SIG-M5 treated with dmso at 0.1 percent for 504 hours (cell line): Measurements from ENCODE around the gene GRXCR2.
A peak's percentile ranks its signal among the peaks of the same experiment; 100 is the strongest.
"Not testable (repeated sequence)": the region's sequence is repeated elsewhere in the genome, so short reads cannot be mapped to it uniquely, and the experiment has no call there.

ENCODE experiments used
- DNase-seq: peaks from one replicate; lab custom pipeline; 2025; ENCODE audit not compliant: unreplicated experiment; lab: John Stamatoyannopoulos, UW

The GRXCR2 gene, protein sequence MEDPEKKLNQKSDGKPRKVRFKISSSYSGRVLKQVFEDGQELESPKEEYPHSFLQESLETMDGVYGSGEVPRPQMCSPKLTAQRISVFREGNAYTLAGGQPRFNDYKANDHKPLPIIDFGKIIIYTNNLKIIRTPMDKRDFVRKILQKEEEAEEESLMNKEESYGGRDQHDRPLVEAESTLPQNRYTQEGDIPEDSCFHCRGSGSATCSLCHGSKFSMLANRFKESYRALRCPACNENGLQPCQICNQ

DNA sequence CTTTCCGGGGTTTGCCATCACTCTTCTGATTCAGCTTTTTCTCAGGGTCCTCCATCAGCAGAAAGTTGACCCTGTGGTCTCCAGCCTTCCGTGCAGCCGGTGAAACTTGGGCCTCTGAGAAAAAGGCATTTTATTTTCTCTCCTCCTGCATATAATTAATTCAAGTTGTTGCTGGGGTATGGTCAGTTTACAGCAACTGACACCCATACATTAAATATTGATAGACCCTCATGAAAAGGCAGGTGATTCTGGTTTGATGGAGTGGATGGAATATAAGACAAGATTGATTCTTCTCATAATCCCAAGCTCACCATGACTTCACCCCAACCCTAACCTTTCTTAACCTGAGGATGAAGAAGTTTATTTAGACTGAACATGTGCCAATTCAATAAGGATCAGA, at the start of gene GRXCR2:
Gene GRXCR2, minus strand, starts transcription at position 101 of the 400 bp plus-strand sequence. Its CDS starts 46 bp downstream, at position 55.
- DNase-seq: no peak

DNA sequence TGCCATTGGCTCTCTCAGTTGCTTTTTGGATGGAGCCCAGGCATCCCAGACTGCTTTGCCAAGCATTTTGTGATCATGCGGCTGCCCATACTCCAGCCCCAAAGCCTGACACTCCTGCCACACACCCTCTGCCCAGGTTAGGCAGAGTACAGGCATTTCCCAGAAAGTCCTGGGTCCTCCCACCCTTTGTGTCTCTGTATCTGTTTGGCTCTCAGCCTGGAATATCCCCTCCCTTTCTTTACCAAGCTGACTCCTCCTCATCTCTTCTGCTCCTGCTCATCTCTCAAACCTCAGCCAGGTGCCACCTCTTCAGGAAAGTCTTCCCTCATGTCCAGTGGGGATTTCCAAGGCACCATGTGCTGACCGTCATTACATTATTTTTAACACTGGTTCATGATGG, 49.2 kb upstream of the GRXCR2 start:
- DNase-seq: no peak

DNA sequence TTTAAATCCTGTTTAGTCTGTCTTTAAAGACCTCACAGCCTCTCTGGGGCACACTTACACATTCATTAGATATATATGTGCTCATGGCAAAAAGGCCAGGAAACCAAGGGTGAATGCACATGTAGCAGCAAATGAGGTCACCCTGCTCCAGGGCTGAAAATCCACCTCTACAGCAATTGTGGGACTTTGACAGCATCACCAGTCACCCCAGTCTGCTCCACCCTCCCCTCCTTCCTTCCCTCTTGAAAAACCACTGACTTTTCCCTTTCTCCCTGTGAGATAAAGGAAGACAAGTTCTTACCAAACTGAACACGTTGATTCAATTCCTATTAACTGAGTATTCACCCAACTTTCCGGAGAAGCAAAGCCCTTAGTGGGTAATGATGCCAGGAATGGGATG, 48.4 kb upstream of the GRXCR2 start:
- no peak for DNase-seq

DNA sequence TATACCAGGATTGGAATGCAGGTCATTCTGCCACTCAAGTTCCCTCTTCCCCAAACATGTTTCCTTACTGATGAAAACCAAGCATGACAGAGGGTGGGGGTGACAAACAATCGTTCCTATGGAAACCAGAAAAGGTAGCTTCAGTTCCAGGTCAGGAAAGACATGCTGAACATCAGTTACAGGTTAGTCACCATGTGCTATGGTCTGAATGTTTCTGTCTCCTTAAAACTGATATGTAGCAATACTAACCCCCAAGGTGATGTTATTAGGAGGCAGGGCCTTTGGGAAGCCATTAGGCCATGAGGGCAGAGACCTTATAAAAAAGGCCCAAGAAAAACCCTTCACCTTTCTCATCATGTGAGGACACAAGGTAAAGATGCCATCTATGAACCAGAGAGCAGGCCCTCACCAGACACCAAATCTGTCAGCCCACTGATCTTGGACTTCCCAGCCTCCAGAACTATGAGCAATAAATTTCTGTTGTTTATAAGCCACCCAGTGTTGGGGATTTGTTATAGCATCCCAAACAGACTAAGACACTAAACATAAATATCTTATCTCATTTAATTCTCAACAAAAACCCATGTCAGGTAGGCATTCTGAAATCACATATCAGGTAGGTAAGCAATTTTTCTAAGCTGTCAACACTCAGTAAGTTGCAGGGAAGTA, 47.9 kb upstream of the GRXCR2 start:
- no peak for DNase-seq

DNA sequence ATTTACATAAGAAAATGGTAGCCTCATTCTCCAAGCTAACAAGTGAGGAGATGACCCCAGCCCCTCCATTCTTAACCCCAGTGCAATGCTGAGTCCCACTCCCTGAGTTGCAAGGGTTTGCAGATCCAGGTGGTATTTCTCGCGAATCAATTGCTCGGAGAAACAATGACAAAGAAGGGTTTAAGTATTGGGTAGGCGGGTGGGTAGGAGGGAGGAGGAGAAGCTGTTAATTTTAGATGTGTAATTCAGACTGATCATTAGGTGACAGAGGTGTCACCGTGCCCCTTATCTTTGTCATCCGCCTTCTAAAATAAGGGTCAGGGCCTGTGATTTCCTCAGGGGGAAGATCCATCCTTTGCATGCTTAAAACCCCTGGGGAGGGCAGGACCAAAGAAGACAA, 46.6 kb upstream of the GRXCR2 start:
- no peak for DNase-seq

DNA sequence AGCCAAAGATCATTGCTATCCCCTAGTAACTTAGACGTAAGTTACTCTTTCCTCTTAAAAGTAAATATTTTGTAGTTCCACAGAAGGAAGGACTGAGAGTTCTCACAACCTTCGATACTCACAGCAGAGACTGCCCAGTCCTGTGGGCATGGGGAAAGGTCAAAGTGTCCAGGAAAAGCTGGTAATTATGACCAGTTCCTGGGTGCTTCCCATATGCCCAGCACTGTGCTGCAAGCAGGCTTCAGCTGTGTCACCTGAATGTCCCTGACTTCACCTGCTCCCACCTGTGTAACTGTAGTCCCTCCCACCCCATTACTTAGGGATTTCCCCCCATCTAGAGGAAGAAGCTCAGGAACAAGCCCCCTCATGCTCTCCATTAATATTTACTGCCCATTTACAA, 45.6 kb upstream of the GRXCR2 start:
- no peak for DNase-seq

DNA sequence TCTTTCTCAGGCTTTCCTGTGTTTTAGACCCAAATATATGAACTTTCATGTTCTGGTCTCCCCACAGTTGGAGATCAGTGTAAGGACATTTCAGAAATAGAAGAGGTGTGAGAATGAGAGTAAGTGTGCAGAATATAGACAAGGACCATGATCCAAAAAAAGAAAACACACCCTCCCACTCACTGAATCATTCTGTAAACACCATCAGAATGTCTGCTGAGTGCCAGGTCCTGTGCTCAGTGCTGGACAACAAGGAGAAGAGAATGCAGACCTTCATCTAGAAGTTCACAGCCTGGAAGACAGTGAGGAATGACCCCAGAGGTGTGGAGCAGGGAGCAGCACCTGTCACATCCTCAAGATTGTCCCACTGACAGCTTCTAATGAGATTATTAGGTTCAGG, 44.5 kb upstream of the GRXCR2 start:
- no peak for DNase-seq

DNA sequence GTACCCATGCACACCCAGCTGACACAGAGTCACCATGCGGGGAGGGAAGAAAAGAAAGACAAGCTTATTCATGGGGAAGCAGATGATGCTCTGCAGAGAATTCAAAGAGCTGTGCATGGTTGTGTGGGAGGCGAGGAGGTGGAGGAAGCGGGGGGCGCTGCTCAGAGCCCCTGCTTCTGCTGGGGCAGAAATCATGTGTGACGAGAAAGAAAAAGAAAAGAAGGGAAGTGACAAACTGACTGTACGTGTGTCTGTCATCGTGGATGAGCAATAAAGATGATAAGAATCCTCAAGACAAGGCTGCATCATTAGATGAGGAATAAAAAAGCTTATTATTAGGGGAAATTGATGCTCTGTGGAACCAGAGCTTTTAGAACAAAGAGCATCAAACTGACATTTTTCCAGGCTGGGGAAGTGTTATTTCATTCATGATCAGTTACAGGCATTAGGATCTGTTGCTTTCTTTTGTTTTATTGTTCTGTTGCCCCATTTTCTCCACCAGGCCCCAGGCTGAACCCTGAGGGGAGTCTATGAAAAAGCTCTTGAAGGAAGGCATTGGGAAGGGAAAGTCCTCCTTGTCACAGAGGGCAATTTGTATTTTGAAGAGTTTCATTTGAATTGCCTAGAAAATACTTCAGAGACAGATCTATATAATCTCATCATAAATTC, 43.3 kb upstream of the GRXCR2 start:
- DNase-seq: no peak

DNA sequence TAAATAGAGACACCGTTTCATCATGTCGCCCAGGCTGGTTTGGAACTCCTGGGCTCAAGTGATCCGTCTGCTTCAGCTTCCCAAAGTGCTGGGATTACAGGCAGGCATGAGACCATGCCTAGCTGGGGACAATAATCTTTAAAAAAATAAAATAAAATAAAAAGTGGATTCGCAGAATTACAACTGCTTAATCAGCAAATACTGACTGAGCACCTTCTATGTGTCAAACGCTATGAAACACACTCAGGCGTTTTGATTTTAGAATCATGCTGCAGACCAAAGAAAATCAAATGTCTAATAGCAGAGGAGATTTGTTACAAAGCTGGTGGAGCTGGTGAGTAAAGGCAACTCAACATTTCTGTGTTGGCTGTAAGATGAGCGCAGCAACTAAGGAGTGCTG, 40.9 kb upstream of the GRXCR2 start:
- DNase-seq: no peak

DNA sequence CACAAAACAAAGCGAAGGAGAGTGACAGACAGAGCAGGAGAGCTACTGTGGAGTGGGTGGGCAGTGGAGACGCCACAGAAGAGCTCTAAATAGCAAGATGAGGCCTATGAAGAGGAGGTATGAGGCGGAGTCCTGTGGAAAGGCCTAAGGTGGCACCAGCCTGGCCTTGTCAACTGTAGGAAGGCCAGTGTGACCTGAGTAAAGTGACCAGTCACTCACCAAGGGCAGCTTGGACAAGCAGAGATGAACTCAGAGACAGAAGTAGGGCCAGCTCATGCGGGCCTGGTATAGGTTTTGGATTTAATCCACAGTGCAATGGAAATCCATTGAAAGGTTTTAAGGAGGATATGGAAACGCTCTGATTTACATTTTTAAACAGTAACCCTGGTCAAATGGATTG, 39.8 kb upstream of the GRXCR2 start:
- no peak for DNase-seq

DNA sequence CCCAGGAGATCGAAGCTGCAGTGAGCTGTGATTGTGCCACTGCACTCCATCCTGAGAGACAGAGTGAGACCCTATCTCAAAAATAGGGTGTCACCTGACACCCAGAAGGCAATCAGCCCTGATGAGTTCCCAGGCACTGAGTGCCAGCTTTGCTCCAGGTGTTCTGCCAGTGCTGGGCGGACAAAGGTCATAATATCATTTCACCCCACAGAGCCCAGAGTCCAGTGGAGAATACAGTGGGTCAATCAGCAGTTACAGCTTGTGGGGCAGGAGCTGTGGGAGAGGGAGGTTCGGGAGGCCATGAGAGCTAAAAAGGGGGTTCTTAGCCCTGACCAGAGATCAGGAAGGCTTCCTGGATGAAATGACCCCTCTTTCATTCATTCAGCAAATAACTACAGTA, 39.2 kb upstream of the GRXCR2 start:
- no peak for DNase-seq

DNA sequence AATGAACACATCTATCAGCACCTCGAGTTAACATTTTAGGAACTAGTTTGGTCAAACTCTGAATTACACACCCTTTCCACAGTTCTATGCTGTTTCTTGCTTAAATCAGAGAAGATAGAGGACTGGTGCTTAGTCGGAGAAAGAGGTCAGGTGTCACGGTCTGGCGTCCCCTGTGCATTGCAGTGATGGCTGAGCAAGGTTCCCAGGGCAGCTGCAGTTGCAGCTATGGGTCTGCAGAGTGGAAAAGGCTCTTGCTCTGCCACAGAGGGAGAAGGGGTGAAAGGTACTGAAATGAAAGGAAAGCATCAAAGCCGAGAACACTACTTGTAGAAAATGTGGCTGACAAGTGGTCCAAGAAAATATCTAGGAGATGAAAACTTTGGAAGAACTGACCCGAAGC, 38.4 kb upstream of the GRXCR2 start:
- DNase-seq: no peak

DNA sequence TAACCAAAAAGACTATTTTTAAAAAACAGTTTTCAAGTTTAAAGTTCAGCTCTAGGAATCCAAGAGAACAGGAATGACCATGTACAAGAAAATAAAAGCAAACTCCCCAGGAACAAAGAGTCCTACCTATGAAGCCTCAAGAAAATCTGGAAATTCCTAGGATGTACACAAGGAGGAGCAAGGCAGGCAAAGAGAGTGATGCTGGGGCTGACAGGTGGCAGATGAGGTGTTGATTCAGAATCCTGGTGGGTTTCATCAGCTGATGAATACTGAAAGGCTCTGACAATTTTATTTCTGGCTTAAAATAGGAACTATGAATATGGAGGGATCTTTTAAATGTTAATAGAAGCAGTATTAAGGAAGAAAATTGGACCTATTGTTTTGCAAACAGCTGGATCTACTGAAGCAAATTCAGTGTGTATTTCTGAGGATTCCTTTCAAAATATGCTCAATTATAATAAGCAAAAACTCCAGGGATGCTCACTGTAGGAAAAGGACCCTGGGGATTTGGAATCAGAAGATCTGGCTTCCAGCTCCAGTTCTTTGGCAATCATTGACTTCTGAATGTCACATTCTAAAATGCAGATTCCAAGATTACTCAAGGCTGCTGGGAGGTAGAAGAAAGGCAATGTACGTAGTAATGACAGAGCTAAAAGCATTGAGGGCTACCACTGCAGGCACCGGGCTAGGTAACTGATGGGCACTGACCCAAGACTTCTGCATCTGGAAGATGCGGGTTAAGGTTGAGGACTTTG, 35.6 kb upstream of the GRXCR2 start:
- no peak for DNase-seq

DNA sequence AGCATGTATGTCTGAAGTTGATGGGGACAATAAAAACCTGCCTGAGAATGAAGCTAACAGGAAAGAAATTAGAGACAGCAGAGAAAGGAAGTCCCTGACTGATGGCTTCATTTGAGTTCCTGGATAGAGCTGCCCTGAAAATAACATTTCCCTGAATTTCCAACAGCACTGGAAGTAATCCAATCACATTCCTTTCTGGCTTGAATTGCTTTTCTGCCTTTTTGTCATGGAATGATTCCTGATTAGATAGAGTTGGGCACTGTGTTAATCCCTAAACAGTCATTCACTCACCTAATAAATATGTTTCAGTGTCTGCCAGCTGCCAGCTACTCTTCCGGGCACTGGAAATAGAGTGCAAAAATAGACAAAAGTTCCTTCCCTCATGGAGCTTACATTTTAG, 33.6 kb upstream of the GRXCR2 start:
- DNase-seq: no peak

DNA sequence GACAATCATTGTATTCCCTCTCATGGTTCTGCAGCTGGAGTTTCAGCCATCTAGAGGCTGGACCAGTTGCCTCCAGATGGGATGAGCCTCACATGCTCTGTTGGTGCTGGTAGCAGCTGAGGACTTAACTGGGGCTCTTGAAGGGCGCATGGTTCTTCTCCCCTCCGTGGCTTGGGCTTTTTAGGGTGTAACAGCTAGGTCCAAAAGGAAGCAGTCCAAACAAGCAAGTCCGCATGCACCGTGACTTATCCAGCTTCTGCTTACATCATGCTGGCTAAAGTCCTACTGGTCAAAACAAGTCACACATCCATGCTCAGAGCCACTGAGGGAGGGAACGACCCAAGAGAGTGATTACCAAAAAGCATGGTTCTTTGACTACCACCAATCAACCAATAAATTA, 31.9 kb upstream of the GRXCR2 start:
- DNase-seq: no peak

DNA sequence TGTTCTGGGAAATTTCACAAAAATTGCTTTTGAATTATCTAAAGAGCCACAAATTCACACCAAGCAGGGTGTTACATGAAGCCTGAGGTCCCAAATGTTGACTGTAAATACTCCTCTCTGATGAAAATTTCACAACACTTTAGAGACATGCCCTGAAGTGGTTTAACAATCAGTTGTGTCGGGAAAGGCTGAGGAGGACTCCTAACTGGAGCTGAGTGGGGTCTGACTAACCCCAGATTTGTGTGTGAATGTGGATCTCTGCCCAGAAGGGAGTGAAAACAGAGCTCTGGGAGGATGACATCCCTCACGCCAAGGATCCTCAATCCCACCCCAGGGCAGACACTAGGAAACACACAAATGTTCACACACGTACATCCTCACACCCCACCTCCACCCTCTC, 31.1 kb upstream of the GRXCR2 start:
- no peak for DNase-seq

DNA sequence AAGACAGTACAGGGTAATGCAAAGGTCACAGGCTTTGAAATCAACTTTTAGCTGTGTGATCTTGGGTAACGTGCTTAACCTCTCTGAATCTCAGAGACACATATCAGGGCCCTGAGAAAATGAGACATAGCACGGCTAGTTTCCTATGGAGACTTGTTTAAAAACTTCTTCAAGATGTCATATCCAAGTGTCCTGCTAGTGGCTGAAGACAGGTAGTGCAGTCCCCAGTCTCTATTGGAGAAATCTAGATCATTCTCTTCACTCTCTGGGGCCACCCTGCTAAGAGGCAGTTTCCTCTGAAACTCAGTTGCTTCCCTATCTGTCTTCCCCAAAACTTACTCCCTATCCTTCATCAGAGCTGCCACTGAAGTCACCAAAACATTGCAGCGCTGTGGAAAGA, 30.3 kb upstream of the GRXCR2 start:
- peak; percentile 38 for DNase-seq

DNA sequence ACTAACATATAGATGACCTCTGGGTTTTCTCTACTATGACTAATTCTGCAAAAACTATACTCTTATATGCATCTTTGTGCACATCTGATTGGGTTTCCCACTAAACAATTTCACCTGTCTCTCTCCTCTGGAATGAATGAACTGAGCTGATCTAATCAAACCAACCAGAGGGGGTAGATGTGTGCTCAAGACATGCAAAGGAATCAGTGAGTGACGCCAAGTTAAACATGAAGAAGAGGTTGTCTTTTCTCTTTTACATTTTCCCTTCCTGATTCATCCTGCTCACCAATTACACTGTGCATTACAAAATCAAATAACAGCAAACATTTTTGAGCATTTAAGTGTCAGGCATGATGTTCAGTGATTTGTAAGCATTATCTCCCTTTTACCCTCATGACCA, 29.6 kb upstream of the GRXCR2 start:
- no peak for DNase-seq

DNA sequence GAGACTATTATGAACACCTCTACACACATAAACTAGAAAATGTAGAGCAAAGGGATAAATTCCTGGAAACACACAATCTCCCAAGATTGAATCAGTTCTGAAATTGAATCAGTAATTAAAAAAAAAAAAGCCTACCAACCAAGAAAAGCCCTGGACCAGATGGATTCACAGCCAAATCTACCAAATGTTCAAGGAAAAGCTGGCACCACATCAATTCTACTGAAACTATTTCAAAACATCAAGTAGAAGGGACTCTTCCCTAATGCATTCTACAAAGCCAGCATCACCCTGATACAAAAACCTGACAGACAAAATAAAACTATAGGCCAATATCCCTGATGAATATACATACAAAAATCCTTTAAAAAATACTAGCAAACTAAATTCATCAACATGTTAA, 25.4 kb upstream of the GRXCR2 start:
- no peak for DNase-seq

DNA sequence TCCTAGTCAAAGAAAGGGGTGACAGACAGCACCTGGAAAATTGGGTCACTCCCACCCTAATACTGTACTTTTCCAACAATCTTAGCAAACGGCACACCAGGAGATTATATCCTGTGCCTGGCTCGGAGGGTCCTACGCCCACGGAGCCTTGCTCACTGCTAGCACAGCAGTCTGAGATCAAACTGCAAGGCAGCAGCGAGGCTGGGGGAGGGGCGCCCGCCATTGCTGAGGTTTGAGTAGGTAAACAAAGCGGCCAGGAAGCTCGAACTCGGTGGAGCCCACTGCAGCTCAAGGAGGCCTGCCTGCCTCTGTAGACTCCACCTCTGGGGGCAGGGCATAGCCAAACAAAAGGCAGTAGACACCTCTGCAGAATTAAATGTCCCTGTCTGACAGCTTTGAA, 18.6 kb upstream of the GRXCR2 start:
- DNase-seq: not testable (repeated sequence)

DNA sequence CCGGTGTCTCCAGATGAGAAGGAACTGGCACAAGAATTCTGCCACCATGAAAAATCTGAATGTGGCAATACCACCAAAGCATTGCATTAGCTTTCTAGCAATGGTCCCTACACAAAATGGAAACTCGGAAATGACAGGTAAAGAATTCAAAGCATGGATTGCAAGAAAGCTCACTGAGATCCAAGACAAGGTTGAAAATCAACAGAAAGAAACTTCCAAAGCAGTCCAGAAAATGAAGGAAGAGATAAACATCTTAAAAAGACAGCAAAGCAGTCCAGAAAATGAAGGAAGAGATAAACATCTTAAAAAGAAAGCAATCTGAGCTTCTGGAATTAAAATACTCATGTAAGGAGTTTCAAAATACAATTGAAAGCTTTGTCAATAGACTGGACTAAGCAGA, 16.8 kb upstream of the GRXCR2 start:
- DNase-seq: no peak
